ENCODE data around the gene CNTNAP2.

Gene CNTNAP2

DNA sequence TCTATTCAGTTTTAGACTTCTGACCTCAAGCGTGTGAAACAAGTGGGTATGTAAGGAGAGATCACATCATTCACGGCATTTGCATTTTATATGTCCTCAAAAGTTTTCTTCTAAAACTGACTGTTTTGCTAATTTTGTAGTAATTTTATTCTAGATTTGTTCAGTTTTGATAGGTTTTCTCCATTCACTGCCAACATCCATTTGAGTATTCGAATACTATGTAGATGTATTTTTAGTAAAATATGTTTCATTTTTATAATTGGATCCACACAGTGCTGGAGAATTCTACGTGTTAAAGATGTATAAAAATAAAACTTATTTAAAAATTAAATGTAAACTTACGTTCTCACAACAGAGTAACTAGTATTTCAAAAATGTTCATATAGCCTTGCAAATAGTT lies 503.0 kb downstream of the CNTNAP2 start:
- TF ChIP-seq, protein P1, sequence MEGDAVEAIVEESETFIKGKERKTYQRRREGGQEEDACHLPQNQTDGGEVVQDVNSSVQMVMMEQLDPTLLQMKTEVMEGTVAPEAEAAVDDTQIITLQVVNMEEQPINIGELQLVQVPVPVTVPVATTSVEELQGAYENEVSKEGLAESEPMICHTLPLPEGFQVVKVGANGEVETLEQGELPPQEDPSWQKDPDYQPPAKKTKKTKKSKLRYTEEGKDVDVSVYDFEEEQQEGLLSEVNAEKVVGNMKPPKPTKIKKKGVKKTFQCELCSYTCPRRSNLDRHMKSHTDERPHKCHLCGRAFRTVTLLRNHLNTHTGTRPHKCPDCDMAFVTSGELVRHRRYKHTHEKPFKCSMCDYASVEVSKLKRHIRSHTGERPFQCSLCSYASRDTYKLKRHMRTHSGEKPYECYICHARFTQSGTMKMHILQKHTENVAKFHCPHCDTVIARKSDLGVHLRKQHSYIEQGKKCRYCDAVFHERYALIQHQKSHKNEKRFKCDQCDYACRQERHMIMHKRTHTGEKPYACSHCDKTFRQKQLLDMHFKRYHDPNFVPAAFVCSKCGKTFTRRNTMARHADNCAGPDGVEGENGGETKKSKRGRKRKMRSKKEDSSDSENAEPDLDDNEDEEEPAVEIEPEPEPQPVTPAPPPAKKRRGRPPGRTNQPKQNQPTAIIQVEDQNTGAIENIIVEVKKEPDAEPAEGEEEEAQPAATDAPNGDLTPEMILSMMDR (conservative IDR thresholded peaks at IDR 0.05) = no peak
- no peak overlapping the region for H3K27ac ChIP-seq

DNA sequence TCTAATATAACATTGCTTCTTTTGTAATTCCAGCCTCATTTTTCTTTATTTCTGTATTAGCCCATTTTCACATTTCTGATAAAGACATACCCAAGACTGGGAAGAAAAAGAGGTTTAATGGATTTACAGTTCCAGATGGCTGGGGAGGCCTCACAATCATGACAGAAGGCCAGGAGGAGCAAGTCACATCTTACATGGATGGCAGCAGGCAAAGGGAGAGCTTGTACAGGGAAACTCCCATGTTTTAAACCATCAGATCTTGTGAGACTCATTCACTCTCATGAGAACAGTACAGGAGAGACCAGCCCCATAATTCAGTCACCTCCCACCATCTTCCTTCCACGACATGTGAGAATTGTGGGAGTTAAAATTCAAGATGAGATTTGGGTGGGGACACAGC lies 510.3 kb downstream of the CNTNAP2 start:
- TF ChIP-seq, protein P1 (conservative IDR thresholded peaks at IDR 0.05) = no peak
- H3K27ac ChIP-seq = no peak overlapping the region

GRCh38 chr7:146635205-146636032 lies 518.8 kb downstream of the CNTNAP2 start:
- TF ChIP-seq, protein P1 (conservative IDR thresholded peaks at IDR 0.05) = no peak
- H3K27ac ChIP-seq = no peak overlapping the region; the same call in 1 of the 2 replicates

DNA sequence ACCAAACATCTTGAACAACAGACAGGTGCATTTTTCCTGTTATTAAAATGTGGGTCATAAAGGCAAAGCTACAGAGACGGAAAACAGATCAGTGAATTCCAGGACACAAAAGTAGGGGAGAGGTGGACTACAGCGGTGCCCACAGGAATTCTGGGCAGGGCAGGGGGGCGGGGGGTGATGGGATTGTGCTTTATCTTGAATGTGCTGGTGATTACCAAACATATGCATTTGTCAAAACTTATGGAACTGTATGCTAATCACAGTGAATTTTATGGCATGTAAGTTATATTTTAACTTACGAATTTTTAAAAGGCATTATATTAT lies 519.4 kb downstream of the CNTNAP2 start:
- H3K27ac ChIP-seq = no peak overlapping the region; the same call in 1 of the 2 replicates
- TF ChIP-seq, protein P1 (conservative IDR thresholded peaks at IDR 0.05) = no peak

DNA sequence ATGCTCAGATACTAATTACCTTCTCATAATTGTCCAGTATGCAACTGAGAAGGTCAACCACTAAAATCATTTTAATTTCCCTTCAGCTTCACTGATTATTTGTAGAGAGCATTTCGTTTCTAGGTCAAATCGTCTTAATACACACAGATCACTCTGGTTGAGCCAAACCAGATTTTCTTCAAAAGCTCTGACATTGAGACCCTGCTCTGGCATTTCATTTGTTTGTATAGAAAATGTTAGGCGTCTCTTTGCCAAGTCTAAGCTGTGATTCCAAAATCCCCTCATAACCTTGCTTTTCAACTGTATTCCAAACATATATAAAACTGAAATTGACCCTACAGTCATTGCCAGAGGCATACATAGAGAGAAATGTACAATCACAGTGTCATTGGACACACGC lies 520.0 kb downstream of the CNTNAP2 start:
- no peak overlapping the region for H3K27ac ChIP-seq
- TF ChIP-seq, protein P1 (conservative IDR thresholded peaks at IDR 0.05) = no peak

- H3K27ac ChIP-seq = no peak overlapping the region
- TF ChIP-seq, protein P1 (conservative IDR thresholded peaks at IDR 0.05) = no peak
These were observed 522.7 kb downstream of the CNTNAP2 start for GRCh38 chr7:146639291-146639690.

GRCh38 chr7:146641491-146641890 lies 524.9 kb downstream of the CNTNAP2 start:
- TF ChIP-seq, protein P1 (conservative IDR thresholded peaks at IDR 0.05) = no peak
- no peak overlapping the region for H3K27ac ChIP-seq

Measured in VCaP (cell line).